HG02571 (cell line): Measurements from ENCODE around the gene SOX6.

ENCODE experiments used
- ATAC-seq: cut with Tn5 transposase; IDR thresholded peaks from one replicate; pipeline ENCODE4 v1.9.1; 2021; ENCODE audit warnings: mild to moderate bottlenecking, moderate library complexity; ENCODE audit not compliant: unreplicated experiment

The SOX6 gene

GRCh38 chr11:16280256-16280682, 76.1 kb downstream of the SOX6 start:
- ATAC-seq: no peak

- no peak for ATAC-seq
Measured at GRCh38 chr11:16279524-16279923, 76.8 kb downstream of the SOX6 start.

GRCh38 chr11:16278979-16279378, 77.4 kb downstream of the SOX6 start:
- ATAC-seq: no peak

- no peak for ATAC-seq
Measured at GRCh38 chr11:16278273-16278672, 78.1 kb downstream of the SOX6 start.

- ATAC-seq: no peak
Measured at GRCh38 chr11:16276251-16276650, 80.1 kb downstream of the SOX6 start.

GRCh38 chr11:16271258-16271657, 85.1 kb downstream of the SOX6 start:
- no peak for ATAC-seq

GRCh38 chr11:16266021-16266420, 90.3 kb downstream of the SOX6 start:
- ATAC-seq: no peak

- no peak for ATAC-seq
Measured at GRCh38 chr11:16265022-16265421, 91.3 kb downstream of the SOX6 start.

GRCh38 chr11:16262645-16262955, 93.7 kb downstream of the SOX6 start:
- no peak for ATAC-seq

GRCh38 chr11:16261836-16262644, 94.3 kb downstream of the SOX6 start:
- no peak for ATAC-seq

GRCh38 chr11:16252373-16252772, 104.0 kb downstream of the SOX6 start:
- ATAC-seq: no peak

- no peak for ATAC-seq
Measured at GRCh38 chr11:16248248-16248647, 108.1 kb downstream of the SOX6 start.

GRCh38 chr11:16242806-16243205, 113.5 kb downstream of the SOX6 start:
- ATAC-seq: no peak

- ATAC-seq: no peak
Measured at GRCh38 chr11:16240687-16241086, 115.7 kb downstream of the SOX6 start.

- ATAC-seq: no peak
Measured at GRCh38 chr11:16239141-16240105, 116.9 kb downstream of the SOX6 start.

- no peak for ATAC-seq
Measured at GRCh38 chr11:16226245-16226644, 130.1 kb downstream of the SOX6 start.

GRCh38 chr11:16225623-16226022, 130.7 kb downstream of the SOX6 start:
- no peak for ATAC-seq

- ATAC-seq: no peak
Measured at GRCh38 chr11:16223558-16223957, 132.8 kb downstream of the SOX6 start.

- ATAC-seq: no peak
Measured at GRCh38 chr11:16217631-16218030, 138.7 kb downstream of the SOX6 start.

- ATAC-seq: no peak
Measured at GRCh38 chr11:16216831-16217230, 139.5 kb downstream of the SOX6 start.

- ATAC-seq: no peak
Measured at GRCh38 chr11:16215352-16215751, 141.0 kb downstream of the SOX6 start.

- no peak for ATAC-seq
Measured at GRCh38 chr11:16211407-16211806, 144.9 kb downstream of the SOX6 start.
